Measurements from ENCODE around the gene COL7A1. TPM values are rescaled to one million over a fixed set of nuclear protein-coding genes. Genes with fewer than 3 reads are reported as not detected.

Gene COL7A1
- total RNA-seq, 1 experiment from 2014 or later: 0.34 TPM

DNA sequence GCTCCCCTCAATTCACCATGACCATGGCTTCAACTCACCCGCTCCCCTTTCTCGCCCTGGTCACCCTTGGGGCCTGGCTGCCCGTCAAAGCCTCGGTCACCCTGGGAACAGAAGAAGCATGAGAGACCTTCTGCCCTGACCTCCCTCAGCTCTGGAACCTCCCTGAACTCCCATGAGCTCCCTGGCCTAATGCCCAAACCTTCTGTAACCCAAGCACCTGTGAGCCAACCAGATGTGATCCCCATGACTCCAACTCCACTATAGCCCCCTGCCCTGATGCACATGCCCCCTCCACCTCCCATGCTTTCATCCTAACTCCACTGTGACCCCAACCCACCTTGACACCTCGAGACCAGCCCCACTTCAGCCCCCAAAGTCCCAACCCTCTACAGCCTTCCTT, 28.0 kb downstream of the COL7A1 start:
- in situ Hi-C loops (cut with HindIII; ENCODE audit: low sequenced_read_pairs): no loop called here
- no peak for DNase-seq (ENCODE audit: low spot score)

DNA sequence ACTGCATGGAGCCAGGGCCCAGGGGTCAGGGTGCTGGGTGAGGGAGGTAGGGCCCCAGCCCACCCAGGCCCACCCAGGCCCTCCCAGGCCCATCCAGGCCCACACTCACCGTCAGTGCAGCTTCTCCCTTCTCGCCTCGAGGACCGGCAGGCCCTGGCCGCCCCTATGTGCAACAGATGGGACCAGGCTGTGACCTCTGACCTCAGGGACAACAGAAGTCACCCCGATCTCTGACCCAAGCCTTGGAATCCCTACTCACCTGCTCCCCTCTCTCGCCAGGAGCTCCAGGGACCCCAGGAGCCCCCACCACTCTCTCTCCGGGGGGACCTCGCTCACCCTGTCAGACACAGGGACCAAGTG, 28.7 kb downstream of the COL7A1 start:
- DNase-seq (ENCODE audit: low spot score): no peak
- in situ Hi-C loops (cut with HindIII; ENCODE audit: low sequenced_read_pairs): no loop called here

DNA sequence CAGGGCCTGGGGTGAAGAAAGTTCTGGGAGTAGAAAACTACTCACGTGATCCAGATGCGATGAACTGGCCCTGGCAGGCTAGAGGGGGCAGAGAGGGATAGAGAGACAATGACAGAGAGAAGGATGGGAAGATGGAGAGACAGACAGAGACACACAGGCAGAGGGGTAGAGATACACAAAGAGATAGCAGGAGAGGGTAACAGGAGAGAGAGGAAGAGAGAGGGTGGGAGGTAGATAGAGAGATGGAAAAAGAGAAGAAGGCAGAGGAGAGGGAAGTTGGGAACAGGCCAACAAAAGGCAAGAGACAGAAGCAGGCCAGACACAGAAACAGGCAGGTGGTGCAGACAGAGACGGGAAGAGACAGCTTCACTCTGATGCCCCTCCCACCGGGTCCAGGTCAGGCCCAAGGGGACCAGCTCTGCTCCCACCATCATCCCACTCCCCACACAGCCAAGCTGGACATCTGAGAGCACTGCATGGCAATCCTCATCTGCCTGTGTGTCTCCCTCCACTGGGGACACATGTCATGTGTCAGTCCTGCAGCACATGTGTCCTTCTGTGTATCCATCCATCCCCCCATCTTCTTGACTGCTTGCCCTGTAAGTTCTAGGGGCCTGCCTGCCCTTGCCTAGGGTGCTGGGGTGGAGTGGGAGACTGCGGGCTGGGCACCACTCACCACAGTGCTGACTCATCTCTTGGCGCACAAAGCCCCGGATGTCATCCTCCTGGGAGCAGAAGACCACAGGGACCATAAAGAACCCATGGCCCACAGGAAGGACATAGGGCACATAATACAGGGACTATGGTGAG, 29.3 kb downstream of the COL7A1 start:
- in situ Hi-C loops (cut with HindIII; ENCODE audit: low sequenced_read_pairs): no loop called here
- DNase-seq (ENCODE audit: low spot score): no peak

DNA sequence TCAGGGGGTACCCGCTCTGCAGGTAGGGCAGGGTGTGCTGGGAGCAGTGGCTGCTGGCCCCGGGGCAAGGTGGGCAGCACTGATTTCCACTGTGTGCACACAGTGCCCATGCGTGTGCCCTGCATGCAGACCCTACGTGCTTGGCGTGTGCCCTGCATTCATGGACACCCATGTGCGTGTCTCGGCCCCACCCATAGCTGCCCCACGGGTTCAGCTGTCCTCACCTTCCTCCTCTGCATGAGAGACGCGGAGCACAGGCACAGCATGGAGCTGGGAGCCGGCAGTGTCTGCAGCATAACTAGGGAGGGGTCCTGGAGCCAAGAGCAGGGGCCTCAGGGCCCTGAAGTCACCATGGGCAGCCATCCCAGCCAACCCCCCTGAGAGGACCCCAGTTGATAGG, 29.9 kb downstream of the COL7A1 start:
- DNase-seq (ENCODE audit: low spot score): no peak

DNA sequence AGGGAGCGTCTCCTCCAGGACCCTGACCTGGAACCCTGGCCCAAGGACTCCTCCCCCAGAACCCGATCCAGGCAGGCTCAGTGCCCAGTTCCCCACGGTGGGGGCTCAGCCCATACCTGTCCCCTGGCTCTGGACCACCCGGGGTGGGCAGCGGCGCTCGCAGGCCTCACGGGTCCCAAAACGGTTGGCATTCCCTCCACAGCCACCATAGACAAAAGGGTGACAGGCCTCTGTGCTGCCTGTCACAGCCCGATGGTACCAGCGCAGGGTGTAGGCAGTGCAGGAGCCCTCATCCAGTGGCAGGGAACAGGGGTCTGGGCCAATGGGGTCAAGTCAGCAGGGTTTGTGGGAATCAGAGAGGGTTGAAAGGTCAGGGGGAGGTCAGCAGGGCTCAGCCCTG, 30.5 kb downstream of the COL7A1 start:
- in situ Hi-C loops (cut with HindIII; ENCODE audit: low sequenced_read_pairs): no loop called here
- DNase-seq (ENCODE audit: low spot score): no peak

More for the DNA sequence above, 29.9 kb downstream of the COL7A1 start:
- in situ Hi-C loops (cut with HindIII; ENCODE audit: low sequenced_read_pairs): no loop called here

DNA sequence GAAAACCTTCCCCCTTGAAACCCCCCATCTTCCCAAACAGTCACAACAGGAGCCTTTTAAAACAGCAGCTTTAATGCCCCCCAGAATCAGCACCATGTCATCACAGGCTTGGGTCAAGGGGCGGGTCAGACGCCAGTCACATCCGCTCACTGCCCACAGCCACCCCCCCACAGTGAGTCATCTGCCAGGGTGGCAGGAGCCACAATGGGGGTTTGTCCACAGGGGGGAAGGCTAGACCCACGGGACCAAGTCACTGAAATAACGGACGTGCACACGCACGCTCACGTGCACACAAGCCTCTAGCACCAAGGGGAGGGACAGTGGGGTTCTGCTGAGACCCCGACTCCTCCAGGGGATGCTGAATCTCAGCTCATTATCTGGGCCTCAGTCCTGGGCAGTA, 31.1 kb downstream of the COL7A1 start:
- no peak for DNase-seq (ENCODE audit: low spot score)
- in situ Hi-C loops (cut with HindIII; ENCODE audit: low sequenced_read_pairs): no loop called here

DNA sequence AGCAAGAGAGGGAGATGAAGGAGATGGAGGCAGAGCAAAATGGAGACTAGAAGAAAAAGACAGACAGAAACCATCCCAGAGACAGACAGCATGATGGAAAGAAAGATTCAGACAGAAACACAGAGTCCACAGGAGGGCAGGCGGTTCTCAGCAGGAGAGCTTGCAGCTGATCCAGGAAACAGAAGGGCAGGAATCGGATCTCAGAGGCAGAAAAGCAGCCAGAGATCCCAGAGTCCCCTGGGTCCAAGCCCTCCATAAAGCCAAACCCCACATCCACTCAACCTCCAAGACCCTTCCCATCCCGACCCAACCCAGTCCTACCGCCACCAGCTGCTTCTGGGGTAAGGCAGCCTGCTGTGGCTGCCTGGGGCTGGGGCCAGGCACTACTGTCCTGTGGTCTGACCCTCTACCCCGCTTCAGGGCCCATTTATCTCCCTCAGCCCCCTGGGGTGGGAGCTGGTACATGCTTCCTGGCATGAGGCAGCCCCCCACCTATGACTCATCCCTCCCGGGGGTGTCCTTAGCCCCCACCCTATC, 31.7 kb downstream of the COL7A1 start, which contains the start of gene UCN2:
Gene UCN2, minus strand, starts transcription at position 400 of the 537 bp plus-strand sequence. CDS start 657 bp downstream, outside the sequence.
- no peak for DNase-seq (ENCODE audit: low spot score)
- in situ Hi-C loops (cut with HindIII; ENCODE audit: low sequenced_read_pairs): no loop called here

DNA sequence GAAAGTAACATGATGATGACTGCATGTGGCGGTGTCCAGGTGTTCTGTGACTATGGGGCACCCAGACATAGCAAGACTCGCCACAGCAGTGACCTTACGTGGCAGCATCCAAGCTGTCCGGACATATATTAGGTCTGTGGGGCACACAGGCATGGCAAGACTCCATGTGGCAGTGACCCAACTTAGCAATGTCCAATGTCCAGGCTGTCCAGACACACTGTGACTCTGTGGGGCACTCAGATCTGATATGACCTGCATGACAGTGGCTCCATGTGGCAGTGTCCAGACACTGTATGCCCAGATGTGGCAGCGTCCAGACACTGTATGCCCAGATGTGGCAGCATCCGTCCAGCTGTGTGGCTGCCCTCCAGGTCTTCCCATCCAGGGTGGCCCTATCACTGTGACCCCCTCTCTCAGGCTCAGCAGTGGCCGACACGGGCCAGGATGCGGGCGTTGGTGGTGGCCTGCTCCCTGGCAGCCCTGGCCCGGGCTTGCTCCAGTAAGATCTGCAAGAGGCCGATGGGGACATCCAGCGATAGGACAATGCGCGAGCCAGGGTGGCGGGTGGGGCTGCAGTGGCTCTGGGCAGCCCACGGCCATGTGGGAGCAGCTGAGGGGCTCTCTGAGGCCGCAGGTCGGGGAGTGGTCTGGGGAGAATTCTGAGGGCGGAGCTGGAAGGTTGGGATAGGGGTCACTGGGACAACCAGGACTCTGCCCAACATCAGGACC, 32.6 kb downstream of the COL7A1 start:
- DNase-seq (ENCODE audit: low spot score): no peak

DNA sequence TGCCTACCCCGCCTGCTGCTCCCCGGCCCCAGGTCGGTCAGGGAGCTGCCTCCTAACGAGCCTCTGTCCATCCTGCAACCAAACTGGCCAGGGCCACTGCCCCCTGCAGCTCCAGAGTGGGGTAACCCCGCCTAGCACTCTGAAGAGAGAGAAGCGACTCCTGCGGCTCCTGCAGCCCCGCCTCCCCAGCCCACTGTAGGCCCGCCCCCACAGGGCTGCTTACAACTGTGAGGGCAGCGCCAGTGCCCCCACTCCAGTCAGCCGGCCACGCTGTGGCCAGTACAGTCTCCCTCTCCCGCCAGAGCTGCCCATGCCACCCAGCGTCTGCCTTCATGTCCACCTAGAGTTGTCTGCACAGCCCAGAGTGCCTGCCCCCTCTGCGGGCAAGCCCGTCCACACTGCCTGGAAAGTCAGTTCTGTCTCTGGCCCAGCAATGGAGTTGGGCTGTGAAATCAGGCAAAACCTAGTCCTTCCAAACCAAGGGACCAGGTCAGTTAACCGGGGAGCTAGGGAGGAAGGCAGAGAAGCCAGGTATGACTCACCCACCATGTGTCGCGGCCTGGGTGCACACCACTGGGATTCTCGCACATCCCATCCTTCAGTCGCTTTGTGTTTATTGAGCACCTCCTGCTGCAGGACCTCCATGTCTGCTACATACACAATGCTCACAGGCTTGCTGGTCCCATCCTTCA, 33.9 kb downstream of the COL7A1 start:
- peak; percentile 62 for DNase-seq (ENCODE audit: low spot score)
- in situ Hi-C loops (cut with HindIII; ENCODE audit: low sequenced_read_pairs): no loop called here

More for the DNA sequence above, 32.6 kb downstream of the COL7A1 start:
- in situ Hi-C loops (cut with HindIII; ENCODE audit: low sequenced_read_pairs): no loop called here

DNA sequence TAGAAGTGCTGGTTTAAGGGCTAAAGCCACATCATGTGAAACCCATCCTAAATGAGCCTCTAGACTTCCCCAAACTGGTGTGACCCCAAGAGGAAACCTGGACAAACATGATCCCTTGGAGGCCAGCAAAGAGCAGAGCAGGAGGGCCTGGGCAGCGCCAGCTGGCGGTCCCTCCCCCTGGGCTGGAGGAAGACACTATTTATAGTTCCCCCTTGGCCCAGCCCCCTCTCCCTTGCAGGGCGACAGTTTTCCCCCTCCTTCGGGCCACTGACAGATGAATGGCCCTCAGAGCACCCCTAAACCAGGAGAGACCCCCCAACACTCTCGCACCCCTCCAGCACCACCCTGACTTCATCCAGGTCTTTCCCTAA, 34.5 kb downstream of the COL7A1 start:
- in situ Hi-C loops (cut with HindIII; ENCODE audit: low sequenced_read_pairs): no loop called here

DNA sequence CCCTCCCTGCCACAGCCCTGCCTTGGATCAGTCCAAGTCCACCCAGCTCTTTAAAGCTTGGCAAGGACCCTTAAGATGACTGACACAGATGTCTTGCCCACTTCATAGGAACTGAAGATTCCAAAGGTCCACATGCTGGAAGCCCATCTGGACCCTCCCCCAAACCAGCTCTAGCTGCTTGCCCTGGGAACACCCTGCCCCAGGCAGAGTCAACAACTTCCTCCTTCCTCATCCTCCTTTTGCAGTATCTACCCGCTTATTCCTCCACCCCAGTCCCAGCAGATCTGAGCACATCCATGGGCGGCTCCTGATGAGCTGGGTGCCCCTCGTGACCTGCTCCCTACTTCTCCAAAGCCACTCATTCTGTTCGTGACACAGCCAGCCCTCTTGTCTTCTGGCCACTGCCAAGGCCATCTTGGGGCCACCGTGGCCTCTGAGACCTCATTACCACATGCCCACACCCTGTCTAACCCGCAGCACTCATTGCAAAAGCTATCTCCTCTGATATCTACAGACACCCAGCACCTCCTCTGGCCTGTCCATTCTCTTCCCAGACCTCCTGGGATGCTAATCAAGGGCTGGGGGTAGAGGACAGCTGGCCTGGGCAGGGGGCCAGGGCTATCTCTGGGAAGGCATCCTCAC, 36.5 kb downstream of the COL7A1 start:
- in situ Hi-C loops (cut with HindIII; ENCODE audit: low sequenced_read_pairs): no loop called here
- DNase-seq (ENCODE audit: low spot score): no peak

More for the DNA sequence above, 34.5 kb downstream of the COL7A1 start:
- DNase-seq (ENCODE audit: low spot score): peak; percentile 46

DNA sequence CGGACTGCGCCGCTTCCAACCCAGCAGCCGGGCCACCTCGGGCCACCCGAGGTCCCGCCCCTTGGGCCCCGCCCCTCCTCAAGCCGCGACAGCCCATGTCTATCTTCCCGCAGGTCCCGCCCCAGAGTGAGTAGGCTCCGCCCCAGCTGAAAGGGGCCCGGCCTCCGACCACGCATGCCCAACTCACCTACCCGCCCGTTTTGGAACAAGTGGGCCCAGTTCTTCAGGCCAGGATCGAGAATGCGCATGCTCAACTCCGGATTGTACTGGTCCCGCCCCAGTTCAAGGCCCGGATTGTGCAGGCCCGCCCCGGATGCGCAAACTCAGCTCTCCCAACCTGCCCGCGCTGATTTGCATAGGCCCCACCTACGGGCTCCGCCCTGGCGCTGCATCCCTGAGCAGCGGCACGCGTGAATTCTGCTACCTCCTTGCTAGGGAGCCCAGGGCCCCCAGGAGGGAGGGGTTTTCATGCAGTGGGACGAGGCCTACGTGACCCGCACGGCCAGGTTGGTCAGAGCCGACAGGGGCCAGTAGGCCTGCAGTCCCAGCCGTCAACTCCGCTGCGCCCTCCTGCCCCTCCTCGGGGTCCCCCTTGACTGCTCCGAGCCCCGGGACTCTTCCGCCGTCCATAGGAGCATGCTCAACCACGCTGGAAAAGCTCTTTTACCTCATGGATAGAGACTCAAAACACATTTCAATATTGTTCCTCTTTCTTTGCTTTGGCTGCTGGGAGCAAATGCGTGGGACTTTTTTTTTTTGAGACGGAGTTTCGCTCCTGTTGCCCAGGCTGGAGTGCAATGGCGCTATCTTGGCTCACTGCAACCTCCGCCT, 38.1 kb downstream of the COL7A1 start, which contains the start of gene PFKFB4:
Gene PFKFB4, minus strand, starts transcription at position 8 of the 831 bp plus-strand sequence. CDS start 26 bp downstream, outside the sequence.
- DNase-seq (ENCODE audit: low spot score): peak; percentile 100
- in situ Hi-C loops (cut with HindIII; ENCODE audit: low sequenced_read_pairs): no loop called here

DNA sequence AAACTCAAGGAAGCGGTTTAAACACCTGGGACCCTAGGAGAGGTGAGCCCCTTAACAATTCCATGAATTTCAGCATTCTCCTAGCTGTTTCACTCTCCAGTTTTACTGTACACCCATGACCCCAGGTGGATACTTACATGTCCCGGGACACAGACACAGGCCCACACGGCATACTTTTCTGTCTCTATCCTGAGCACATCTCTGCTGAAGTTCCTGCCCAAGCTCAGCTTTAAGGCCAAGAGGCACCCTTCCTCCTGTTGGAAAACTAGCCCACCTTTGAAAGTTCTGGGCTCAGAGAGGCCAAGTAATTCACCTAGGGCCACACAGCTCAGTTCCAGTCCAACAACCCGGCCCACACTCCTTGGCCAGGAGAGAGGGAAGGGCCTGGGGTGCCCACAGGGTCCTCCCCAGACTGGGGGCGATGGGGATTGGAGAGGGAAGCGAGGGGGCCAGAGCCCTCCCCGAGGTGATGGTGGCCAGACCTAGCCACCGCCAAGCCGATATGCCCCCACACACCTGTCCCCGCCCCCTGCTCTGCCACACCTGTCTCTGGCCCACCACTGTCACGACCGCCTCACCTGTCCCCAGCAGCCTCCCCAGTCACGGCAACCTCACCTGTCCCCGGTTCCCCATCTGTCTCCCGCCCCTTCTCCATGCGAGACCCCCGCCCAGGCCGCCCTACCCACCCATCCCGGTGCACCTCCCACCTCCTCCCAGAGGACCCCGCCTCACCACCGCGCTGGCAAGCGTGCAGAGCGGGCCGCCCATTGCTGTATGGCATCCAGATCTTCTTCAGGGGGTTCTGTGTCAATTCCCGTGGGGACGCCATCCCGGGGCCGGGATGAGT, 39.0 kb downstream of the COL7A1 start:
- in situ Hi-C loops (cut with HindIII; ENCODE audit: low sequenced_read_pairs): no loop called here
- no peak for DNase-seq (ENCODE audit: low spot score)

DNA sequence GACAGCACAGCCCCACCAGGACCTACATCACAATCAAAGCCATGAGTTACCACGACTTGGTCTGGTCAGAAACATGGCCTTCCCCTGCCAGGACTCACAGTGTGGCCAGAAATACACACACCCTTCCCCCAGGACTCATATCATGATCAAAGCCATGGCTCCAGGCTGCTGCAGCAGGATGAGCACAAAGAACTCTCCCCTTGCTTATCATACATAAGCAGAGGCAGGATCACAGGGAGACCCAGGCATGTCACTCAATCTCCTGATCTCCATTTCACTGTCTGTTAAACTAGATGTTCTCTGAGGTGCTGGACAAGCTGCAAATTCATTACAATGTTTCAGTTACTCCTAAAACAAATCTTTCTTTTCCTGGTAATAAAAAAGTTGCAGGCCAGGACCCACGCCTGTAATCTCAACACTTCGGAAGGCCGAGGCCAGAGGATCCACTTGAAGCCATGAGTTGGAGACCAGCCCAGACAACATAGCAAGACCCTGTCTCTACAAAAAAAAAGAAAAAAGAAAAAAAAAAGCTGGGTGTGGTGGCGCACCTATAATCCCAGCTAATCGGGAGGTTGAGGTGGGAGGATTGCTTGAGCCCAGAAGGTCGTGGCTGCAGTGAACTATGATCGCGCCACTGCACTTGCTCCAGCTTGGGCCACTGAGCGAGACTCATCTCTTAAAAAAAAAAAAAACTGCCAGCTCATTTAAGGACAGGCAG, 39.7 kb downstream of the COL7A1 start:
- no peak for DNase-seq (ENCODE audit: low spot score)
- in situ Hi-C loops (cut with HindIII; ENCODE audit: low sequenced_read_pairs): no loop called here

DNA sequence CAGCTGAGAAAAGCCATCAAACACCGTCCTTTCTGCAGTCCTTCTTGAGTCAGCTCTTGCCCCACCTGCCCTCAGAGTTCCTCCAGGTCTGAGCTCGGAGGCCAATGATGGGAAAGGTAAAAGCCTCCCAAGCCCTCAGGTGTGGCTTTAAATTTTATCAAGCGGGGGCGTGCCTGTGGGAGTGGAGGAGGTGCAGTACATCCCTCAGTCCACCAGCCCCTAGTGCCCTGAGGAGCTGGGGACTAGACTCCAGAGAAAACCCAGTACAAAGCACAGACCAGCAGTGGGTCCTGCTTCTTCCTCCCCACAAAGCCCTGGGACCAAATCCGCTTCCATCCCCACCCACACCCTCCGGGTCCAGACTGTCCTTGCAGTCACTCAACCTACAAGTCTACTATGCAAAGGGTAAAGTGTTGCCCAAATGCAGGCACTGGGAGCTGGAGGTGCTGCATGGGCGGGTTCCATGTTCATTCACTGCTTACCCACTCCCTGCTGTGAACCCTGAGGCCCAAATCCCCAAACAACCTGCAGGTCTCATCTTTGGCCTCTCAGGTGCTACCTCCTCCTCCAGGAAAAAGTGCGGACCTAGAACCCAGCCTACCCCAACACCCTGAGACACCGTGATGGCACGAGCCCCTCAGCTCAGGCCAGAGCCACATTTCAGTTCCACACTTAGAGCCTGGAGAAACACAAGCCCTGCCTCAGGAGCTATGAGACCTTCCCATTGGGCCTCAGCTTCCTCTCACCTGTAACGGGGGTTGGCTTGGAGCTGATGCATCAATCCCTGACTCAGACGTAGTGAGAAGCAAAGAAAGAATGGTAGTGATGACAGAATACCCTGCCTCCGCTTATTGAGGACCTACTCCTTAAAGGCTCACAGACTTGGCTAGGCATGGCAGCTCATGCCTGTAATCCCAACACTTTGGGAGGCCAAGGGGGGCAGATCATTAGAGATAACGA, 41.0 kb downstream of the COL7A1 start:
- DNase-seq (ENCODE audit: low spot score): no peak
- in situ Hi-C loops (cut with HindIII; ENCODE audit: low sequenced_read_pairs): no loop called here

DNA sequence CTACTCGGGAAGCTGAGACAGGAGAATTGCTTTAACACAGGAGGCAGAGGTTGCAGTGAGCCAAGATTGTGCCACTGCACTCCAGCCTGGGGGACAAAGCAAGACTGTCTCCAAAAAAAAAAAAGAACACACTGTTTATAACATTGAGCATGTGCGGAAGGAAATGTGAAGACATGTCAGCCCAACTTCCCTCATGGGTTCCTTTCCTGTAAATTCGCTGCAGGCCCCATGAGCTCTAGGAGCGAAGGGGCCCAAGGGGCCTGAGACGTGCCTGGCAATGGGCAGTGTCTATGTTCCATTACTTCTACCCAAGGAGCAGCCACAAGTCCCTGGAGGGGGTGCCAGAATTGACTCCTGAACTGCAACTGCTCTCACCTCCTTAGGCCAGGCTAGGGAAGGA, 41.8 kb downstream of the COL7A1 start:
- no peak for DNase-seq (ENCODE audit: low spot score)
- in situ Hi-C loops (cut with HindIII; ENCODE audit: low sequenced_read_pairs): no loop called here

All from G401 (cell line).